ENCODE measurements around the gene SYT15B.
"Not testable (repeated sequence)": the region's sequence is repeated elsewhere in the genome, so short reads cannot be mapped to it uniquely, and the experiment has no call there.

Gene SYT15B

GRCh38 chr10:47763554-47764175 lies at the start of gene SYT15B:
SYT15B (minus strand) TSS chr10:47763592; CDS start chr10:47762640, 952 bp downstream.
- H2AFZ ChIP-seq (ENCODE audit: low read depth, low read length); H3K4me1 ChIP-seq (ENCODE audit: insufficient read depth, low read length); H3K4me3 ChIP-seq (ENCODE audit: low read length): not testable (repeated sequence)

GRCh38 chr10:47779590-47779989 lies 16.2 kb upstream of the SYT15B start:
- H3K4me3 ChIP-seq (ENCODE audit: low read length); H3K36me3 ChIP-seq (ENCODE audit: insufficient read depth, low read length); H3K27me3 ChIP-seq (ENCODE audit: insufficient read depth, low read length); H3K4me1 ChIP-seq (ENCODE audit: insufficient read depth, low read length); H2AFZ ChIP-seq (ENCODE audit: low read depth, low read length); H3K9me3 ChIP-seq (ENCODE audit: low read length): not testable (repeated sequence)

More at GRCh38 chr10:47763554-47764175, at the start of gene SYT15B:
- not testable (repeated sequence) for H3K36me3 ChIP-seq (ENCODE audit: insufficient read depth, low read length); H3K9me3 ChIP-seq (ENCODE audit: low read length); H3K27me3 ChIP-seq (ENCODE audit: insufficient read depth, low read length)

GRCh38 chr10:47775361-47776231 lies 12.2 kb upstream of the SYT15B start:
- not testable (repeated sequence) for H3K4me1 ChIP-seq (ENCODE audit: insufficient read depth, low read length); H2AFZ ChIP-seq (ENCODE audit: low read depth, low read length); H3K36me3 ChIP-seq (ENCODE audit: insufficient read depth, low read length); H3K4me3 ChIP-seq (ENCODE audit: low read length); H3K9me3 ChIP-seq (ENCODE audit: low read length); H3K27me3 ChIP-seq (ENCODE audit: insufficient read depth, low read length)

DNA sequence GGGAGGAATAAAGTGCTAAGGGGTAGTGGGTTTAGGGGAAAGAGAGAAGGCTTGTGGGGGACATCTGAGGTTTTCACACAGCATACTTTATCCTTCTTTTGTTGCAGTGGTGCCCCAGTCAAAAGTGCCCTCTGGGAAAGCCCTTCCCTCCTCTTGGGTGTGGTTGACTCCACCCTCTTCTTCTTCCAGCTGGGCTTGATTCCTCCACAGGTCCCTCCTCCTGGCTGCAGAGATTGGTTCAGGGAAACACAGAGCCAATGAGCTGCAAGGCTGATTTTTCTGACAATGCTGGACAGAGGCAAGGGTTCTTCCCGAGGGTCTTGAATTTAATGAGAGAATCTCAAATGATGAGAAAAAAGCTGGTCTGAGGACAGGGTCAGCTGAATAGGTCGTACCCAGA lies 7.4 kb upstream of the SYT15B start:
- not testable (repeated sequence) for H3K36me3 ChIP-seq (ENCODE audit: insufficient read depth, low read length); H3K4me3 ChIP-seq (ENCODE audit: low read length); H2AFZ ChIP-seq (ENCODE audit: low read depth, low read length); H3K27me3 ChIP-seq (ENCODE audit: insufficient read depth, low read length); H3K4me1 ChIP-seq (ENCODE audit: insufficient read depth, low read length); H3K9me3 ChIP-seq (ENCODE audit: low read length)

- not testable (repeated sequence) for H2AFZ ChIP-seq (ENCODE audit: low read depth, low read length); H3K27me3 ChIP-seq (ENCODE audit: insufficient read depth, low read length); H3K9me3 ChIP-seq (ENCODE audit: low read length); H3K4me1 ChIP-seq (ENCODE audit: insufficient read depth, low read length); H3K4me3 ChIP-seq (ENCODE audit: low read length); H3K36me3 ChIP-seq (ENCODE audit: insufficient read depth, low read length)
Observed at GRCh38 chr10:47768578-47769115, 5.3 kb upstream of the SYT15B start.

DNA sequence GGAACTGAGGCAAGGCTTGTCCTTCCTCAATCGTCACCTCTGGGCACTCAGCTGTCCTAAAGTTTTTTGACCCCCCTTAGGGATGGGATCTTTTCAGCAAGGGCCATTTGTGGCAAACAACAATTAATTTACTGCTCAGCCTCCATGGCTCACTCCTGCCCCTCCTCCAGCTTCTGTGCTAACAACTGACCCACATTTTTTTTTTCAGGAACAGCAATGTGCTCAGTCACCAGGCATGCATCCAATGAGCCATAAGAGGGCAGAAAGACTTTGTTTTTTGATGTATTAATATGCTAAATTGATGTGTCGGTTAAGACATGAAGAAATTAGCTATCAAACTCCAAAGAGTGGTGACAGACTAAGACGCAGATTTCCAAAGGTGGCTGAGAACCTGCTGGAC lies 4.7 kb upstream of the SYT15B start:
- H3K9me3 ChIP-seq (ENCODE audit: low read length); H3K4me3 ChIP-seq (ENCODE audit: low read length); H2AFZ ChIP-seq (ENCODE audit: low read depth, low read length); H3K36me3 ChIP-seq (ENCODE audit: insufficient read depth, low read length); H3K4me1 ChIP-seq (ENCODE audit: insufficient read depth, low read length); H3K27me3 ChIP-seq (ENCODE audit: insufficient read depth, low read length): not testable (repeated sequence)

- H3K27me3 ChIP-seq (ENCODE audit: insufficient read depth, low read length); H3K9me3 ChIP-seq (ENCODE audit: low read length); H3K4me1 ChIP-seq (ENCODE audit: insufficient read depth, low read length); H3K4me3 ChIP-seq (ENCODE audit: low read length); H3K36me3 ChIP-seq (ENCODE audit: insufficient read depth, low read length); H2AFZ ChIP-seq (ENCODE audit: low read depth, low read length): not testable (repeated sequence)
Observed at GRCh38 chr10:47767236-47767635, 3.8 kb upstream of the SYT15B start.

DNA sequence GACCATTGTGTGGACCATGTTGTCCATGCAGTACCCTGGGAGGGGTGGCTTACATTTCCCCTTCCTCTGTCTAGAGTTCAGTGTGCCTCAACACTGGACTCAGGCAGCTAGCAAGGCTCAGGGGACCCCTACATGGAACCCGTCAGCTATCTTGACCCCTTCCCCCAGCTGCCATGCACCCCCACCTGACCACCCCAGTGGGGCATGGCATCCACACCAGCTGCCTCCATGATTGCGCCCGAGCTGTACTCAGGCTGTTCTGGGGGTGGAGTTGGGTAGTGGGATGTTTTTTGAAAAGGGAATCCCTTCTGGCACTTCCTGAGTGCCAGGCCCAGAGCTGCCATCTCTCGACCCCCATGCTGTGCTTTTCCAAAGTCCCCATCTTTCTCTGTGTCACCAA lies 1.8 kb upstream of the SYT15B start:
- not testable (repeated sequence) for H3K4me1 ChIP-seq (ENCODE audit: insufficient read depth, low read length); H3K9me3 ChIP-seq (ENCODE audit: low read length); H3K36me3 ChIP-seq (ENCODE audit: insufficient read depth, low read length); H3K27me3 ChIP-seq (ENCODE audit: insufficient read depth, low read length); H2AFZ ChIP-seq (ENCODE audit: low read depth, low read length); H3K4me3 ChIP-seq (ENCODE audit: low read length)

- not testable (repeated sequence) for H3K4me3 ChIP-seq (ENCODE audit: low read length); H3K4me1 ChIP-seq (ENCODE audit: insufficient read depth, low read length); H3K27me3 ChIP-seq (ENCODE audit: insufficient read depth, low read length); H2AFZ ChIP-seq (ENCODE audit: low read depth, low read length); H3K36me3 ChIP-seq (ENCODE audit: insufficient read depth, low read length); H3K9me3 ChIP-seq (ENCODE audit: low read length)
Observed at GRCh38 chr10:47762674-47763553, 478 bp downstream of the SYT15B start.

GRCh38 chr10:47758855-47759254 lies 4.5 kb downstream of the SYT15B start:
- not testable (repeated sequence) for H3K9me3 ChIP-seq (ENCODE audit: low read length); H3K36me3 ChIP-seq (ENCODE audit: insufficient read depth, low read length); H3K27me3 ChIP-seq (ENCODE audit: insufficient read depth, low read length); H3K4me3 ChIP-seq (ENCODE audit: low read length); H2AFZ ChIP-seq (ENCODE audit: low read depth, low read length); H3K4me1 ChIP-seq (ENCODE audit: insufficient read depth, low read length)

- not testable (repeated sequence) for H3K36me3 ChIP-seq (ENCODE audit: insufficient read depth, low read length); H3K27me3 ChIP-seq (ENCODE audit: insufficient read depth, low read length); H2AFZ ChIP-seq (ENCODE audit: low read depth, low read length); H3K4me3 ChIP-seq (ENCODE audit: low read length); H3K4me1 ChIP-seq (ENCODE audit: insufficient read depth, low read length); H3K9me3 ChIP-seq (ENCODE audit: low read length)
Observed at GRCh38 chr10:47756169-47756568, 7.2 kb downstream of the SYT15B start.

- not testable (repeated sequence) for H3K9me3 ChIP-seq (ENCODE audit: low read length); H3K36me3 ChIP-seq (ENCODE audit: insufficient read depth, low read length); H3K27me3 ChIP-seq (ENCODE audit: insufficient read depth, low read length); H2AFZ ChIP-seq (ENCODE audit: low read depth, low read length); H3K4me3 ChIP-seq (ENCODE audit: low read length); H3K4me1 ChIP-seq (ENCODE audit: insufficient read depth, low read length)
Observed at GRCh38 chr10:47753871-47754270, 9.5 kb downstream of the SYT15B start.

DNA sequence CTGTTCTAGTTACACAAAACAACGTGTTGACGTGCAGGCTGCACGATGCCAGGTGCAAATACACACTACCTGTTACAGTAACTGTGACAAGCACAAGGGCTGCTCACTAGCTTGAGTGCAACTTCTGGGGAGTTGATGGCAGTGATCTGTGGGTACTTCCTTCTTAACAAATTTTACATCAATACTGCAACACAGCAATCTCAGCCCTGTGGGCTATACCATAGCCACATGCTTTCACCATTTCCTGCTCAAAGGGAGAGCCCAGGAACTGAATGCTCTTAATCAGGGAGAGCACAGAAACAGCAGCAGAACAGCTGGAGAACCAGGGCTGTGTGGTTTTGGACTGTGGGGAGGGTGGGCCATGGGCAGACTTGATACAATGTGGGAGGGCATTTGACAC lies 10.2 kb downstream of the SYT15B start:
- not testable (repeated sequence) for H3K9me3 ChIP-seq (ENCODE audit: low read length); H3K4me3 ChIP-seq (ENCODE audit: low read length); H3K4me1 ChIP-seq (ENCODE audit: insufficient read depth, low read length)

More for the DNA sequence above, 10.2 kb downstream of the SYT15B start:
- H3K36me3 ChIP-seq (ENCODE audit: insufficient read depth, low read length); H2AFZ ChIP-seq (ENCODE audit: low read depth, low read length); H3K27me3 ChIP-seq (ENCODE audit: insufficient read depth, low read length): not testable (repeated sequence)

Measured in neuron (in vitro differentiated cells).